Liver (tissue), 9 donors: ENCODE measurements around the gene TSPAN31. TPM values are rescaled to one million over a fixed set of nuclear protein-coding genes. Genes with fewer than 3 reads are reported as not detected.

Experiments
- DNase-seq: peaks from one replicate; pipeline ENCODE4 v3.0.0-alpha.2; 2017; ENCODE audit warnings: low spot score
- H3K27ac ChIP-seq, 2 donors: one replicate each; pipeline ENCODE4 v1.7.0; 2013; ENCODE audit warnings: inconsistent platforms in 2 of 2, low read length in 2 of 2, control low read depth in 1 of 2, low read depth in 1 of 2, mild to moderate bottlenecking in 1 of 2
- H3K27me3 ChIP-seq, 4 donors: one replicate each; pipeline versions ENCODE4 v1.6.1 to v1.7.0; 2013; ENCODE audit warnings: low read length in 3 of 4, inconsistent platforms in 1 of 4, mild to moderate bottlenecking in 1 of 4, moderate library complexity in 1 of 4; ENCODE audit not compliant: control insufficient read depth in 4 of 4, insufficient read depth in 4 of 4
- H3K36me3 ChIP-seq, 4 donors: one replicate each; pipeline versions ENCODE4 v1.6.1 to v1.7.0; 2013; ENCODE audit warnings: low read length in 3 of 4, mild to moderate bottlenecking in 3 of 4, low read depth in 1 of 4, moderate library complexity in 1 of 4; ENCODE audit not compliant: control insufficient read depth in 4 of 4, insufficient read depth in 3 of 4
- H3K4me1 ChIP-seq, 4 donors: one replicate each; pipeline versions ENCODE4 v1.6.1 to v1.7.0; 2013; ENCODE audit warnings: low read length in 3 of 4, mild to moderate bottlenecking in 3 of 4, moderate library complexity in 1 of 4; ENCODE audit not compliant: control insufficient read depth in 4 of 4, insufficient read depth in 4 of 4
- H3K4me3 ChIP-seq, 3 donors: one replicate each; pipeline versions ENCODE4 v1.6.1 to v1.7.0; 2013; ENCODE audit warnings: low read length in 3 of 3, control low read depth in 1 of 3, low read depth in 1 of 3, mild to moderate bottlenecking in 1 of 3
- H3K9ac ChIP-seq, 2 donors: one replicate each; pipeline ENCODE4 v1.7.0; 2013; ENCODE audit warnings: low read length in 2 of 2, mild to moderate bottlenecking in 2 of 2, moderate library complexity in 2 of 2, control low read depth in 1 of 2, low read depth in 1 of 2
- H3K9me3 ChIP-seq, 4 donors: one replicate each; pipeline versions ENCODE4 v1.6.1 to v1.7.0; 2013; ENCODE audit warnings: low read length in 3 of 4; ENCODE audit not compliant: control insufficient read depth in 4 of 4
- EGR1 ChIP-seq, 2 donors: IDR thresholded peaks; 2 replicates each; pipeline ENCODE4 v1.6.1; 2016 to 2018; ENCODE audit warnings: antibody characterized with exemption in 2 of 2, low read depth in 2 of 2
- JUND ChIP-seq, 2 donors: IDR thresholded peaks; 2 replicates each; pipeline ENCODE4 v1.6.1; 2016; ENCODE audit warnings: antibody characterized with exemption in 2 of 2
- NR2F2 ChIP-seq: IDR thresholded peaks from 2 replicates; pipeline ENCODE4 v1.6.1; 2016; ENCODE audit warnings: antibody characterized with exemption
- RAD21 ChIP-seq, 2 donors: IDR thresholded peaks; 2 replicates each; pipeline ENCODE4 v1.6.1; 2016; ENCODE audit warnings: antibody characterized with exemption in 2 of 2, mild to moderate bottlenecking in 2 of 2
- SP1 ChIP-seq: IDR thresholded peaks from 2 replicates; pipeline ENCODE4 v1.6.1; 2018; ENCODE audit warnings: antibody characterized with exemption, mild to moderate bottlenecking
- TAF1 ChIP-seq: conservative IDR thresholded peaks from 2 replicates; pipeline ENCODE4 v1.6.1; 2016; ENCODE audit warnings: antibody characterized with exemption, mild to moderate bottlenecking
- YY1 ChIP-seq: IDR thresholded peaks from 2 replicates; pipeline ENCODE4 v1.6.1; 2016; ENCODE audit warnings: antibody characterized with exemption, mild to moderate bottlenecking
- WGBS: extraction: QIAGEN DNeasy Blood & Tissue Kit; methylation state at CpG from one replicate; pipeline ENCODE4 v1.1.7; 2013; 5-methylcytosine and 5-hydroxymethylcytosine counted together
- polyA plus RNA-seq, 2 donors: library from polyadenylated mRNA; stranded (reverse) in 1 of 2; unstranded in 1 of 2; fragments of 200-250 nt in 1 of 2; fragments of >200 nt in 1 of 2; fragmentation: Nextera tagmentation in 1 of 2; extraction: Ambion mirVana in 1 of 2; gene quantifications; one replicate each; pipeline versions ENCODE4 v1.2.1 to v1.2.3, GENCODE V29; 2013 to 2015
- total RNA-seq, 2 donors: library from RNA; depleted of rRNA; stranded (reverse); fragments of >200 nt; gene quantifications; one replicate each; pipeline ENCODE4 v1.2.3, GENCODE V29; 2014
- TF ChIP-seq, protein P1 (sequence below): fragments of 150-350 bp; IDR thresholded peaks from 2 replicates; pipeline ENCODE4 v1.5.1; 2017; ENCODE audit warnings: improper control_type of control experiment, low read depth, low read length; ENCODE audit not compliant: missing input control
- donor health status: healthy.
- donor health status: healthy.
- donor health status: healthy.
- donor health status: healthy.
- donor health status: healthy.

The TSPAN31 gene
- total and polyA plus RNA-seq, 4 donors = 16.9 to 39.4 (median 24.6) TPM

DNA sequence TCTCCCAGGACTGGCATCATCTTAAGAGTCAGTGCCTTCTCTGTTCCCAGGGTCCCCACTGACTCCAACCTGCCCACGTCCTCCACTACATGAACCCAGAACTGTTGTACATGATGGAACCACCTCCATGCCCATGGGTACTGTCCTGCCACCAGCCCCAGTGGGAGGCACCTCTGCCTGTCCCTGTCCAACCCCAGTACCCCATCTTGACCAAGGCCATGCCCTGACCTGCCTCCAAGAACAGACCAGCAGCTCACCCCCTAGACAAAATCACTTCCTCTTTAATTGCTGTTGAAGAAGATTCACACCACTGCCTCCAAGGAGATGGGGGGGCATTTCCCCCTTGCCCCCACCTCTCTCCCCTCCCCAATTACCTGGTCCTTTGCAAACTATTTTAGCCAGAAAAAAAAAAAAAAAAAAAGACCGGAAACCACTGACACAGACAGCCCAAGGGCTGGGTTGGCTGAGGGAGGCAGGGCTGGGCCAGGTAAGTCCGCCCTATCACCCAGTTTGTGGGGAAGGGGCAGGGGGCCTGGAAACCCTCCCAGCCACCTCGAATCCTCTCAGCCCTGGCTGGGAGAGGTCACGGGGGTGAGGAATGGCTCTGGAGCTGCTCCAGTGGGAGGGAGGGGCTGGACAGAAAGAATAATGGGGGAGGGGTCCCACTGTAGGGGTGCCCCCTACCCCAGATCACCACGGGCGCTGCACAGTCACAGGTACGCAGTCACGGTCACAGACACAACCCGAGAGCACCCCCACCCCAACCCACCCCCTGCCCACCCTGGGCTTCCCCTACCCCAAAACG lies 19.7 kb upstream of the TSPAN31 start:
- TF ChIP-seq, protein P1, sequence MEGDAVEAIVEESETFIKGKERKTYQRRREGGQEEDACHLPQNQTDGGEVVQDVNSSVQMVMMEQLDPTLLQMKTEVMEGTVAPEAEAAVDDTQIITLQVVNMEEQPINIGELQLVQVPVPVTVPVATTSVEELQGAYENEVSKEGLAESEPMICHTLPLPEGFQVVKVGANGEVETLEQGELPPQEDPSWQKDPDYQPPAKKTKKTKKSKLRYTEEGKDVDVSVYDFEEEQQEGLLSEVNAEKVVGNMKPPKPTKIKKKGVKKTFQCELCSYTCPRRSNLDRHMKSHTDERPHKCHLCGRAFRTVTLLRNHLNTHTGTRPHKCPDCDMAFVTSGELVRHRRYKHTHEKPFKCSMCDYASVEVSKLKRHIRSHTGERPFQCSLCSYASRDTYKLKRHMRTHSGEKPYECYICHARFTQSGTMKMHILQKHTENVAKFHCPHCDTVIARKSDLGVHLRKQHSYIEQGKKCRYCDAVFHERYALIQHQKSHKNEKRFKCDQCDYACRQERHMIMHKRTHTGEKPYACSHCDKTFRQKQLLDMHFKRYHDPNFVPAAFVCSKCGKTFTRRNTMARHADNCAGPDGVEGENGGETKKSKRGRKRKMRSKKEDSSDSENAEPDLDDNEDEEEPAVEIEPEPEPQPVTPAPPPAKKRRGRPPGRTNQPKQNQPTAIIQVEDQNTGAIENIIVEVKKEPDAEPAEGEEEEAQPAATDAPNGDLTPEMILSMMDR = no peak
- TF ChIP-seq TAF1 (no peak), NR2F2 (no peak), JUND (IDR thresholded peaks at IDR 0.05) (no peak), SP1 (no peak)
- WGBS = 55% methylated on average over 11 of the region's 11 CpGs
- Histone ChIP-seq H3K4me1 (peaks cover 0 to 14% (median 9%) of the 10 kb centered on the region in 4 donors), H3K36me3 (peaks cover 0 to 17% (median 11%) of the 10 kb centered on the region in 4 donors), H3K27me3 (no peaks in the 10 kb centered on the region), H3K4me3 (no peak overlapping the region), H3K9ac (no peak overlapping the region), H3K9me3 (no peaks in the 10 kb centered on the region), H3K27ac (no peak overlapping the region)
- no peak for DNase-seq

DNA sequence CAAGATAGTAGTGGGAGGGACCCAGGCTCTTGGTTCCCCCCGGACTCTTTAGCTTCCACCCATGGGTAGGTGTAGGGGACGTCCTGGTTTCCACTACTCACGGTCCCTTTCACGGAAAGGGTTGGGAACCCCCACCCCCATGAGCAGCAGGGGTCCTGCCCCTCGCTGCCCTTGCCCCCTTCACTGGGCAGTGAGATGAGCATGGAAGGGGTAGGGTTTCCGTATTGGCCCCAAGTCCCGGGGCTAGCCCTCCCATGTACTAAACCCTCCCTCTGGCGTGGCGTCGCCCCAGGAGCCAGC lies 19.0 kb upstream of the TSPAN31 start:
- Histone ChIP-seq H3K9ac (no peak overlapping the region), H3K27ac (no peak overlapping the region)
- WGBS = 17% methylated on average over 10 of the region's 10 CpGs

DNA sequence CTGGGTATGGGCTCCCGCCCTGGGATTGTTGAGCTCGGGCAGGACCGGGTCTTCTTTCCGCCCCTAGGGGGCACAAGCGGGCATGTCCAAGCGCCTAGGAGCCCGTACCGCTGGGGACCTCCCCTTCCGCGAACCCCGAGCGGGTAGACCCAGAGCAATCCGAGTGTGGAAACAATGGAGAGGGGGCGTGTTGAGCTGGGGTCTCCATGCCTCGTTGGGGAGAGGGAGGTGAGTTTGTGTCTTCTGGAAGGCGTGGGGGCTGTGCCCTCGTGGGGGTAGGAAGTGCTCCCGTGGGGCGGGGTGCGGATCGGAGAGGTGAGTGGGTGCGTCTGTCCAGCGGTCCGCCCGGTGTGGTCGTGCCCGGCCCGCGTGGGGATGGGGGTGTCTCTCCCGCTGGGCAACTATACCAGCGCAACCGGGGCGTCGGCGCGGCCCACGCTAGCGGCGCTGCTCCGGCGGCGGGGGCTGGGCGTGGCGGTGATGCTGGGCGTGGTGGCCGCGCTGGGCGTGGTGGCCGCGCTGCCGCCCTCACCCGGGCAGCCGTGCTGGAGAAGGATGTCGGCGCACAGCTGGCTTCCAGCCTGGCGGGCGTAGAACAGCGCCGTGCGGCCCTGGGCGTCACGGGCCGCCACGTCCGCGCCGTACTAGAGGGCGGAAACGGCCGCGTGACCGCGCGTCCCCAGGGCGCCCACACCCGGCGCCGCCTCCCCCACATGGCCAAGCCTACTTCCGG lies 18.5 kb upstream of the TSPAN31 start:
- no peaks in the 10 kb centered on the region for H3K9me3 ChIP-seq
- H3K4me1 ChIP-seq = peaks cover 0 to 14% (median 9%) of the 10 kb centered on the region in 4 donors
- WGBS = 18% methylated on average over 79 of the region's 79 CpGs
- peaks cover 0 to 5% (median 2%) of the 10 kb centered on the region in 4 donors for H3K36me3 ChIP-seq
- H3K27me3 ChIP-seq = no peaks in the 10 kb centered on the region
- H3K9ac ChIP-seq = no peak overlapping the region
- H3K4me3 ChIP-seq = peak overlapping the region in 1 of 3 donors; percentile 45
- no peak overlapping the region for H3K27ac ChIP-seq
- TF ChIP-seq RAD21 (IDR thresholded peaks at IDR 0.05) (peak; percentile 33 to 66), EGR1 (IDR thresholded peaks at IDR 0.05; ENCODE audit: low read depth in 2 of 2) (no peak)
- TF ChIP-seq, protein P1 = peak; percentile 42
- DNase-seq = peak; percentile 69

More for the DNA sequence above, 19.0 kb upstream of the TSPAN31 start:
- H3K27me3 ChIP-seq = no peaks in the 10 kb centered on the region
- DNase-seq = no peak
- H3K4me1 ChIP-seq = peaks cover 0 to 14% (median 9%) of the 10 kb centered on the region in 4 donors
- H3K9me3 ChIP-seq = no peaks in the 10 kb centered on the region
- TF ChIP-seq EGR1 (IDR thresholded peaks at IDR 0.05; ENCODE audit: low read depth in 2 of 2) (no peak), YY1 (no peak)
- H3K4me3 ChIP-seq = peak overlapping the region in 1 of 3 donors; percentile 45
- peaks cover 0 to 10% (median 5%) of the 10 kb centered on the region in 4 donors for H3K36me3 ChIP-seq
